GOT3 (cell line): ENCODE results near the gene TFDP1.
"Not testable (repeated sequence)": the region's sequence is repeated elsewhere in the genome, so short reads cannot be mapped to it uniquely, and the experiment has no call there.

Experiments
- DNase-seq: peaks from one replicate; lab custom pipeline; 2025; ENCODE audit warnings: mixed read lengths; lab: John Stamatoyannopoulos, UW

TFDP1 gene

GRCh38 chr13:113550453-113550852 is 34.1 kb upstream of the TFDP1 start:
- DNase-seq, result no peak

- no peak for DNase-seq
Measured at GRCh38 chr13:113551081-113552000, 33.2 kb upstream of the TFDP1 start.

DNA sequence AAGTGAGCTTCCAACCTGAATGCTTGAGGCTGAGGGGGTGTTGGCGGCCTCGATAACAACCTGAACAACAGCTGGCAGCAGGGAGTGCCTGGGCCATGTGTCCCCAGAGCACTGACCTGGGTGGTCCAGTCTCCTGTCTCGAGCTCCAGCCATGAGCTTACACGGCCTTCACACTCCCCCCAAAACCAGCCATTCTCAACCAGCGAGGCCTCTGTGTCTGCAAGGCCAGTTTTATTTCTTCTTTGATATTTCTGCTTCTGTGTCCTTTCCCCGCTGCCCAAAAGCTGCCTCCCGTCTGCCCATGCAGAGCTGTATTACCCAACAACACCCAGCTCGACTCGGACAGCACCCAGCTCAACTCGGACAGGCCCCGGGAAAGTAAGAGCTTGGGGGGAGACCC is 32.5 kb upstream of the TFDP1 start:
- no peak for DNase-seq

DNA sequence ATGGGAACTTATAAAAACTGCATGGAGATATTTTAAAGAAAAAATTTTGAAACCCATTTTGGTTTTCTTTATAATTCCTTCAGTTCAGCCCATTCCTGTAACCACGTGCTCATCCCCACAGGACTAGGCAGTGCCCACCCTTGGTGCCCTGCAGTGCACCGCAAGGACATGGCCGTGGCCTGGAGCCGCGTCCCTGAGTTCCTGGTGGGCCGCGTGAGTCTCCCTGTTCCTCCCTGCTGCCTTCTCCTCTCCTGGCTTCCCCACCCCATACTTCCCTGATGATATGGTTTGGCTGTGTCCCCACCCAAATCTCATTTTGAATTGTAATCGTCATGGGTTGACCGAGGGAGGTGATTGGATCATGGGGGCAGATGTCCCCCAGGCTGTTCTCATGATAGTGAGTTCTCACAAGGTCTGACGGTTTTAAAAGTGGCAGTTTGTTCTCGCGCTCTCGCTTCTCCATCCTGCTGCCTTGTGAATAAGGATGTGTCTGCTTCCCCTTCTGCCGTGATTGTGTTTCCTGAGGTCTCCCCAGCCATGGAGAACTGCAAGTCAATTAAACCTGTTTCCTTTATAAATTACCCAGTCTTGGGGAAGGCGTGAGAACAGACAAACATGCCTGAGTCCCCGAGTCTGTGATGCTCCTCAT is 31.6 kb upstream of the TFDP1 start:
- DNase-seq, result no peak

GRCh38 chr13:113553511-113554332 is 30.8 kb upstream of the TFDP1 start:
- DNase-seq, result no peak

- no peak for DNase-seq
Measured at GRCh38 chr13:113554333-113554700, 30.2 kb upstream of the TFDP1 start.

GRCh38 chr13:113555141-113555540 is 29.4 kb upstream of the TFDP1 start:
- DNase-seq, result no peak

DNA sequence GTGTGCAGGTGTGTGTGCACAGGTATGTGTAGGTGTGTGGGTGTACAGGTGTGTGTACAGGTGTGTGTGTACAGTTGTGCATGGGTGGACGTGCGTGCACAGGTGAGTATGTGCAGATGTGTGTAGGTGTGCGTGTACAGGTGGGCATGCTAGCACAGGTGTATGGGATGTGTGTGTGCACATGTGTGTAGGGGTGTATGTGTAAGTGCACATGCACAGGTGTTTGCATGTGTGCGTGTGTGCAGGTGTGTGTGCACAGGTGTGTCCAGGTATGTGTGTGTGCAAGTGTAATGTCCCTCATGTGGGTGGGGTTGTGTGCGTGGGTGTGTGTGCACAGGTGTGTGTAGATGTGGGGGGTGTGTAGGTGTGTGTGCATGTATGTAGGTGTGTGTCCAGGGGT is 27.5 kb upstream of the TFDP1 start:
- DNase-seq, result no peak

DNA sequence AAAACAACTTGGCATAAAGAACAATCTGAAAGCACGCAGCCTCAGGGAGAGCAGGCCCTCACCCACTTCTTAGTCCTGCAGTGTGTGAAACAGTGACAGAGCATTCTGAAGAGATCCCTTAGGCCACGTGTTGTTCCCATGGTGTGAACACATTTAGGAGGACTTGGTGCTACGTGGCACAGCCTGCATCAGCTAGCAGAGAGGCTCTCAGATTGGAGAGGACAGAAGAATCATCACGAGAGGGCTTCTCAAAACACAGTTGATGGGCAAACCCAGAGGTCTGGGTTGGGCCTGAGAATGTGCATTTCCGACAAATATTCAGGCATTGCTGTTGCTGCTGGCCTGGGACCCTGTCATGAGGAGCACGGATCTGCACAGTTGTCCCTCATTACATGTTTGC is 26.1 kb upstream of the TFDP1 start:
- no peak for DNase-seq

DNA sequence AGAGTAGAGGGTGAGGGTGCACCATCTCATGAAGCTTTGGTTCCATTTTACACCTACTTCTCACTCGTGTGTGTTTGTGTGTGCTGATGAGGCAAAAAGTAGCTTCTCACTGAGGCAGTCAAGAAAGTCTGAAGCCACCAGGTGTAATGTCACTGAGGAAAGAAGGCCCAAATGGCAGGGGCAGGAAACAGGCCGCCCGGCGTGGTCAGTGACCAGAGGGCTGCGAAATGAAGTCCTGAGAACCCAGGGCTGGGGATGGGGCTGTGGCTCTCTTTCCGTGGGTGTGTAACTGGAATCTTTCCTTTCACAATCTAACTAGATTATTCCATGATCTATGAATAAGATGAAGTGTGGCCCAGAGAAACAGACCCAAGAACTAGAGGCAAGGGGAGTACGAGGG is 25.5 kb upstream of the TFDP1 start:
- no peak for DNase-seq

- no peak for DNase-seq
Measured at GRCh38 chr13:113559901-113560644, 24.5 kb upstream of the TFDP1 start.

DNA sequence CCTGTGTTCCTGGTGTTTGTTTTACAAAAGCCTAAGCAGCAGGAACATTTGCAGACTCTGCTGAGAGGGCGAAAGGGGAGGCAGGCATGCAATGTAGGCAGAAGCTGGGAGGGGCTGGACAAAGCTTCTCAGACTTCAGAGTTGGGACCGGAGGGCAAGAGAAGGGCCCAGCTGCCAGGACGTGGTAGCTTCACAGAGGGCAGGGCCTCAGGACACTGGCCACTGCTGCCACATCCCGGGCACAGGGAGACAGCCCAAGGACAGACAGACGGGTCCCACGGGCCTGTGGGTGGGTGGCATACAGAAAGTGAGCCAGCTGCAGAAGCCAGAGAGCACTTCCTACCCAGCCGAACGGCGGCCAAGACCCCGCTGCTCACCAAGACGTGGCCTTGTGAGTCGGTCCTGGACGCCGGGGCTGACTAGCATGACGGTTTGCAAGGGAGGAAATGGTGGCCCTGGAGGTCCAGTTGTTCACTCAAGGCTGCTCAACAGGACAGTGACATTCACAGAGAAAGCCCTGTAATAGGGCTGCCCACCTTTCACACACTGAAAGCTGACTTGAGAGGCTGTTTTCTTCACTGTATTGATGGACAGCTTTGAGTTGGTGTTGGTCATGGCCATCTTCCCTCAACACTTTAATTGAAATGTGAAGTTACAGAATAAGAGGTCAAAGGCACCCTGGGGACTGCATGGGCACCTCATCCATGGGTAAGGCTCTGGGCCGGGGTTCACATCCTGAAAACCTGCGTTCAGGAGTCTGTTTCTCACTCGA is 23.7 kb upstream of the TFDP1 start:
- DNase-seq, result no peak

- DNase-seq, result no peak
Measured at GRCh38 chr13:113561417-113562084, 23.0 kb upstream of the TFDP1 start.

GRCh38 chr13:113562085-113562749 is 22.3 kb upstream of the TFDP1 start:
- no peak for DNase-seq

- DNase-seq, result no peak
Measured at GRCh38 chr13:113562844-113563243, 21.7 kb upstream of the TFDP1 start.

DNA sequence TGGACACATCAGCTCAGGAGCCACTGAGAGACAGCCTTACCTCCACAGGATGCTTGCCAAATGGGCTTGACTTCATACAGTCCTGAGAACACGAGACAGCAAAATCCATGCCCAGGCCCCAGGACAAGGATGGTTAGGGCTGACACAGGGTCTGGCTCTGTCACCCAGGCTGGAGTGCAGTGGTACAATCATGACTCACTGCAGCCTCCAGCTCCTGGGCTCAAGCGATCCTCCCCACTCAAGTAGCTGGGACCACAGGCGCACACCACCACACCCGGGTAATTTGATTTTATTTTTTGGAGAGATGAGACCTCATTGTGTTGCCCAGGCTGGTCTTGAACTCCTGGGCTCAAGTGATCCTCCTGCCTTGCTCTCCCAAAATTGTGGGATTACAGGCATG is 21.0 kb upstream of the TFDP1 start:
- not testable (repeated sequence) for DNase-seq

DNA sequence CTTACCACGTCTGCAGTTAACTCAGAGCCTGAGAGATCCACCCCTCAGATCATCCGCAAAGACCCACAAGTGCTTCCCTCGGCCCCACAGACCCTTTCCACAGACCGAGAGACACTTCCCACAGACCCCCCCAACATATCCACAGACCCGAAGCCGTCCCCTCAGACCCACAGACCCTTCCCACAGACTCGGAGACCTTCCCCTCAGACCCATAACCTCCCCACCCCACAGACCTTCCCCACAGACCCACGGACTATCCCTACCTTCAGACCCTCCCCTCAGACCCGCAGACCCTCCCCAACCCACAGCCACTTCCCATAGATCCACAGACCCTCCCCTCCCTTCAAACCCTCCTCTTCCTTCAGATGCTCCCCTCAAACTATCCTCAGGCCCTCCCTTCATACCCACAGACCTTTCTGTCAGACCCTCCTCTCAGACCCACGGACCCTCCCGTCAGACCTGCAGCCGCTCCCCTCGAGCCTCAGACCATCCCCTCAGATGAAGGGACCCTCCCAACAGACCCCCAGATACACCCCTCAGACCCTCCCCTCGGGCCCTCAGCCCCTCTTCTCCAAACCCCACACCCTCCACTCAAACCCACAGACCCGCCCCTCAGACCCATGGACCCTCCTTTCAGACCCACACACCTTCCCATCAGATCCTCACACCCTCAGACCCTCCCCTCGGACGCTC is 20.1 kb upstream of the TFDP1 start:
- DNase-seq, result no peak

DNA sequence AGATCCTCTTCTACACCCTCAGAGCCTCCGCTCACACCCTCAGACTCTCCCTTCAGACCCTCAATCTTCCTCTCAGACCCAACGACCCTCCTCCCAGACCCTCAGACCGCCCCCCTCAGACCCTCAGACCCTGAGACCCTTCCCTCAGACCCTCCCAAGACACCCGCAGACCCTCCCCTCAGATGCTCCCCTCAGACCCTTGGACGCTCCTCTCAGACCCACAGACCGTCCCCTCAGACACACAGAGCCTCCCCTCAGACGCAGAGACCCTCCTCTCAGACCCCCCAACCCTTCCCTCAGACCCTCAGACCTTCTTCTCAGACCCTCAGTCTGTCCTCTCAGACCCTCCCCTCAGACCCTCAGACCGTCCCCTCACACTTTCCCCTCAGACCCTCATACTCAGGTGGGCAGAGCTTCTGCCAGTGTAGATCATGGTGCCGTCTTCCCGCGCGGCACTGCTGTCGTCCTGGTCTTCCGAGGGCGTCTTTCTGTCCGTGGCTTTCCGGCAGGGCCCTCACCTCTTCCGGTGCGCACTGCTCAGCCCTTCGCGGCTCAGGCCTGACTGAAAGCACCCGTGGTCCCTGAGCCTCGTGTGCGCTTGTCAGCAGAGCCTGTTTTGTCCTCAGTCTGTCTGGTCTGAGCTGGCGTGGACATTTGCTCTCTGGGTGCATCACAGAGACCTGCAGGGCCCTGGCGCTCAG is 18.9 kb upstream of the TFDP1 start:
- DNase-seq, result no peak

- no peak for DNase-seq
Measured at GRCh38 chr13:113566227-113566561, 18.4 kb upstream of the TFDP1 start.
